ENCODE data around the gene SIRT6.
"Not testable (repeated sequence)": the region's sequence is repeated elsewhere in the genome, so short reads cannot be mapped to it uniquely, and the experiment has no call there.

The SIRT6 gene
- total RNA-seq: 8.8 reads per million, percentile 29 among the genes with 10 or more reads in this experiment

DNA sequence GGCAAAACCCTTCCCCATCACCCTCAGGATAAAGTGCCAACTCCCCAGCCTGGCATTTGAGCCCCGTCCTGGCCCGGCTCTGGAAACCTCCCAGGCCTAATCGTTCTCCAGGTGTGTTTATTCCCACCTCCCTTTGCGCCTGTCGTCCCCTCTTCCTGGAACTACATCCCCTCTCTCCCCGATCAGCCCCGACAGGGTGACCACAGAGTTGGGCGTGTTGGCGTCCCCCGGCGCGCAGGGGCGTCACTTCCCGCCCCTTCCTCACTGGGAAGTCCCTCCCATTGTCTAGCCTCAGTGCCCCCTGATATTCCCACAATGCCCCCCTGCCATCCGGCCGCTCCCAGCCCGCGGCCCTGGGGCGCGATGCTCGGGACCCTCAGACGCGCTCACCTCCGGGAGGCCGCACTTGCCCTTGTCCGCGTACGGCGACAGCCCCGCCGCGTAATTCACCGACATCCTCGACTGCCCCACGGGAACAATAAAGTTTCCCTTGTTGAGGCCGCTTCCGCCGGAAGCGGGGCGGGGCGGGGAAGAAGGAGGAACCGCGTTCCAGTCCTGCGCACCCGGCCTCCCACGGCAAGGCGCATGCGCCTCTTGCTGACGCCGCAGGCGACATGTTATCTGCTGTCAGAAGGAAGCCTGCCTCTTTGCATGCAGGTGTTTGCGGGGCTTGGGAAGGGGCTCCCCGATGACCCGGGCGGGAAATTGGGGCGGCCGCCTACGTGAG is at the start of gene SIRT6, which contains the start of gene ANKRD24:
Gene SIRT6 (minus strand): TSS at position 480 of the 727 bp plus-strand sequence. CDS start 24 bp downstream, at position 456.
Gene ANKRD24 (plus strand): TSS at position 606 of the 727 bp plus-strand sequence. CDS start 3,737 bp downstream, outside the sequence.
- DNase-seq: peak; percentile 94

DNA sequence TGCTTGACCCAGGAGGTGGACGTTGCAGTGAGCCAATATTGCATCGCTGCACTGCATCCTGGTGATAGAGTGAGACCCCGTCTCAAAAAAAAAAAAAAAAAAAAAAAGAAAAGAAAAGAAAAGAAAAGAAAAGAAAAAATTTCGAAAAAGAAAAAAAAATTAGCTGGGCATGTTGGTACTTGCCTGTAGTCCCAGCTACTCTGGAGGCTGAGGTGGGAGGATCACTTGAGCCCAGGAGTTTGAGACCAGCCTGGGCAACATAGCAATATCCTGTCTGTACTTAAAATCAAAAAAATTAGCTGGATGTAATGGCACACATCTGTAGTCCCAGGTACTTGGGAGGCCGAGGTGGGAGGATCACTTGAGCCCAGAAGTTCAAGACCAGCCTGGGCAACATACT is 49.8 kb upstream of the SIRT6 start:
- not testable (repeated sequence) for DNase-seq

DNA sequence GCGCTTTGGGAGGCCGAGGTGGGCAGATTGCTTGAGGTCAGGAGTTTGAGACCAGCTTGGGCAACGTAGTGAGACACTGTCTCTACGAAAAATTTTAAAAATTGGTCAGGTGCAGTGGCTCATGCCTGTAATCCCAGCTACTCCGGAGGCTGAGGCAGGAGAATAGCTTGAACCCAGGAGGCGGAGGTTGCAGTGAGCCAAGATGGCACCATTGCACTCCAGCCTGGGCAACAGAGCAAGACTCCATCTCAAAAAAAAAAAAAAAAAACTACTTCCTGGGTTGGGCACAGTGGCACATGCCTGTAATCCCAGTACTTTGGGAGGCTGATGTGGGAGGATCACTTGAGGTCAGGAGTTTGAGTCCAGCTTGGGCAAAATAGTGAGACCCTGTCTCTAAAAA is 49.2 kb upstream of the SIRT6 start:
- not testable (repeated sequence) for DNase-seq

DNA sequence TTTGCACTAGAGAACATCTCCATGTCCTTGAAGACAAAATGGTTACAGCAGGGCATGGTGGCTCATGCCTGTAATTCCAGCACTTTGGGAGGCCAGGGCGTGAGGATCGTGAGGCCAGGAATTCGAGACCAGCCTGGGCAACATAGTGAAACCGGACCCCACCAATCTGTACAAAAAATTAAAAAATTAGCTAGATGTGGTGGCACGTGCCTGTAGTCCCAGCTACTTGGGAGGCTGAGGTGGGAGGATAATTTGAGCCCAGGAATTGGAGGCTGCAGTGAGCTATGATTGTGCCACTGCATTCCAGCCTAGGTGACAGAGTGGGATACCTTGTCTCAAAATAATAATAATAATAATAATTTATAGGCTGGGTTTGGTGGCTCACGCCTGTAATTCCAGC is 47.9 kb upstream of the SIRT6 start:
- not testable (repeated sequence) for DNase-seq

DNA sequence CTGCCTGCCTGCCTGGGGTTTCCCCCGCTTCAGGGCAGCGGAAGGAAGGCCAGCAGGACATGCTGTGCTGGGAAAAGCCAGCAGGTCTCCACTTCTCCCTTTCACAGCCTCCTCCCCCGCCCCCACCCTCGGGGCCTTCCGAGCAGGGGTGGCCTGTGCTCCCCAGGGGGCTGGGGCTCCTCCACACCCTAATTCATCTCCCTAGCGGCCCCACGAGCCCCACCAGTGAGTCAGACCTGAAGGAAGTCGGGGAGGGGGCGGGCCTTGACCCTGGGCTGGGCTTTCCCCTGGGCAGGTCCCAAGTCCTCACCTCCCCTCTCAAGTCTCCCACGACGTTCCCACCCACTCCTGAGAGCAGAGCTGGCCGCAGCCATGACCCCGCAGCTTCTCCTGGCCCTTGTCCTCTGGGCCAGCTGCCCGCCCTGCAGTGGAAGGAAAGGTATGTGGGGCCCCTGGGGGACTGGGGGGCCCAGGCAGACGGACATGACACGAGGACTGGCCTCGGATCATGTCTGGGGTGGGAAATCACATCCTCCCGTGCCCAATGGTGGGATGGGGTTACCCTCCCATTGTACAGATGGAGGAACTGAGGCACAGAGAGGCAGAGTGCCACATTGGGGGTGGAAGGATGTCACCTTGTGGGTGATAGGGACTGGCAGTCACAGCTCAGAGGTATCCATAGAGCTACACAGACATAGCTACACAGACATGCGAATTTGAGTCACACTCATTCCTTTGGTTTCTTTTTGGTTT is 47.0 kb upstream of the SIRT6 start, which contains the start of gene EBI3:
Gene EBI3 (plus strand): TSS at position 345 of the 753 bp plus-strand sequence. CDS start 28 bp downstream, at position 373.
- DNase-seq: no peak

DNA sequence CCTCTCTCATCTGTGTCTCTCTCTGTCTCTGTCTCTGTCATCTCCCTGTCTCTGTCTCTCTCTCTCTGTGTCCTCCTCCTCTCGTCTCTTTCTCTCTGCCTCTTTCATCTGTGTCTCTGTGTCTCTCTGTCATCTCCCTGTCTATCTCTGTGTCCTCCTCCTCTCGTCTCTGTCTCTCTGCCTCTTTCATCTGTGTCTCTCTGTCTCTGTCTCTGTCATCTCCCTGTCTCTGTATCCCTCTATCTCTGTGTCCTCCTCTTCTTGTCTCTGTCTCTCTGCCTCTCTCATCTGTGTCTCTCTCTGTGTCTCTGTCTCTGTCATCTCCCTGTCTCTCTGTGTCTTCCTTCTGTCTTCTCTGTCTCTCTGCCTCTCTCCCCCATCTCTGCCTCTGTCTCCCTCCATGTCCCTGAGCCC is 46.4 kb upstream of the SIRT6 start:
- no peak for DNase-seq

DNA sequence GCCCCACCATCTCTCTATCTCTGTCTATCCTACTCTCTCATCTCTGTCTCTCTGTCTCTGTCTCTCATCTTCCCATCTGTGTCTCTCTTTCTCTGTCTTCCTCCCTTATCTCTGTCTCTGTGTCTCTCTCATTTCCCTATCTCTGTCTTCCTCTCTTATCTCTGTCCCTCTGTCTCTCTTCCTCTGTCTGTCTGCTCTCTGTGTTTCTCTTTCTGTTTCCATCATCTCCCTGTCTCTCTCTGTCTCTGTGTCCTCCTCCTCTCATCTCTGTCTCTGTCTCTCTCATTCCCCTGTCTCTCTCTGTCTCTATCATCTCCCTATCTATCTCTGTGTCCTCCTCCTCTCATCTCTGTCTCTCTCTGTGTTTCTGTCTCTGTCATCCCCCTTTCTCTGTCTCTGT is 45.4 kb upstream of the SIRT6 start:
- no peak for DNase-seq

DNA sequence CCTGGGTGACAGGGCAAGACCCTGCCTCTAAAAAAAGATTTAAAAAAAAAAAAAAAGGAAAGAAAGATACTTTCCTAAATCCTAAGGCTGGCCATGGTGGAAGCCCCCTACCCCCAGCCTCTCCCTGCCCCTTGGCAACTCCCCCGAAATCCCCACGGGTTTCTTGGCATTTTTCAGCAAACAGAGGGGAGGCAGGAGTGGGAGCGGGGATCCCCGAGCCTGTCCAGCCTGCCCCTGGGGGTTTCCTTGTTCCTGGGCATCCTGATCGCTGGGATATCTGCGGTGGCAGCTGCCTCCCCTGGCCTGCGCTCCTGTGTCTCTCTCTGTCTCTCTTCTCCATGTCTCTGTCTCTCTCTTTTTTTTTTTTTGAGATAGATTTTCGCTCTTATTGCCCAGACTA is 43.5 kb upstream of the SIRT6 start:
- no peak for DNase-seq

DNA sequence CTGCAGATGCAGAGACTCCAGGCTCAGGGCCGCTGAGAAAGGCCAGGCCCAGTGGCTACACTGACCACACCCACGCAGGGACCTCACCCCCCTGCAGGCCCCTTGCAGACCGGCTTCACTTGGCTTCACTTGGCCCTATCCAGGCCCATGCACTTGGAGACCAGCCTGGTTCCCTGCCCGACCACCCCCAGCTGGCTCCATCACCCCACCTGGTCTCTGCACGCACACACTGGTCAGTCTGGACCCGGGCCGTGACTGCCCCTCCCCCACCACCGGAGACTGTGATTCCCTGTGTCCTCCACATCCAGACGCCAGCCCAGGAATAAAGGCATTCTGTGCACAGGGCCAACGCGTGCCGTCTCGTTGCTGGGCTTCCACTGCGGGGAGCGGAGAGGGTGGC is 42.1 kb upstream of the SIRT6 start:
- no peak for DNase-seq

DNA sequence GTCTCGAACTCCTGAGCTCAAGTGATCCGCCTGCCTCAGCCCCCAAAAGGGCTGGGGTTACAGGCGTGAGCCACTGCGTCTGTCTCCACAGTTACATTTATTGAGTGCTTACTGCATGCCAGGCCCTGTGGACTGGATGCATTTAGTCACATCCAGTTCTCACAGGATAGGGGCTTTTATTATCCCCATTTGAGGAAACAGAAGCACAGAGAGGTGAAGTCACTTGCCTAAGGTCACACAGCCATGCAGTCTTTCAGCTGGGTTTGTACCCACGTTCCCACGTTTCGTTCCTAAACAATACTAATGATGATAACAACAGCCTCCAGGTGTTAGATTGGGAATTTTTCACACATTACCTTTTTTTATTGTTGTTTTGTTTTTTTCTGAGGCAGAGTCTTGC is 37.8 kb upstream of the SIRT6 start:
- no peak for DNase-seq

DNA sequence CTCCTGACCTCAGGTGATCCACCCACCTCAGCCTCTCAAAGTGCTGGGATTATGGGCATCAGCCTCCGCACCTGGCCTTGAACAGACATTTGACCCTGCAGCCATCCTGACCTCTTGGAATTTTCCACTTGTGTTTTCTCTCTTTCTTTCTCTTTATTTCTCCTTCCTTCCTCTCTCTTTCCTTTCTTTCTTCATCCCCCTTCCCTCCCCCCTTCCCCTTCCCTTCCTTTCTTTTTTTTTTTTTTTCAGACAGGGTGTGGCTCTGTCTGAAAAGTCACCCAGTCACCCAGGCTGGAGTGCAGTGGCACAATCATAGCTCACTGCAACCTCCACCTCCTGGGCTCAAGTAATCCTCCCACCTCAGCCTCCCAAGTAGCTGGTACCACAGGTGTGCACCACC is 36.2 kb upstream of the SIRT6 start:
- not testable (repeated sequence) for DNase-seq

DNA sequence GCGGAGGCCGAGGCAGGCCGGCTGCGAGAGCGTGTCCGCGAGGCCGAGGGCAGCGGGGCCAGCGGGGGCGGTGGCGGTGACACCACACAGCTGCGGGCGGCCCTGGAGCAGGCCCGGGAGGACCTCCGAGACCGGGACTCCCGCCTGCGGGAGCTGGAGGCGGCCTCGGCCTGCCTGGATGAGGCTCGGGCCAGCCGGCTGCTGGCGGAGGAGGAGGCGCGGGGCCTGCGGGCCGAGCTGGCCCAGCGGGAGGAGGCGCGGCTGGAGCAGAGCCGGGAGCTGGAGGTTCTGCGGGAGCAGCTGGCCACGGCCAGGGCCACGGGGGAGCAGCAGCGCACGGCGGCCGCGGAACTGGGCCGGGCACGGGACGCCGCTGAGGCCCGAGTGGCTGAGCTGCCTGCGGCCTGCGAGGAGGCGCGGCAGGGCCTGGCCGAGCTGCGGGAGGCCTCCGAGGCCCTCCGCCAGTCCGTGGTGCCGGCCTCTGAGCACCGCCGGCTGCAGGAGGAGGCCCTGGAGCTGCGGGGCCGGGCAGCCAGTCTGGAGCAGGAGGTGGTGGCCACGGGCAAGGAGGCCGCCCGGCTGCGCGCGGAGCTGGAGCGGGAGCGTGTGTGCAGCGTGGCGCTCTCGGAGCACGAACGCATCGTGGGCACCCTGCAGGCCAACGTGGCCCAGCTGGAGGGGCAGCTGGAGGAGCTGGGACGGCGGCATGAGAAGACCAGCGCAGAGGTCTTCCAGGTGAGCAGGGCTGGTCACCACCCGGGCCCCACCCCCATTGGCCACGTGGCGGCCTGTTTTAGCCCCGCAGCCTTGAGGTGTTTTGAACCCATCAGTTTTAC is 35.3 kb upstream of the SIRT6 start:
- no peak for DNase-seq

DNA sequence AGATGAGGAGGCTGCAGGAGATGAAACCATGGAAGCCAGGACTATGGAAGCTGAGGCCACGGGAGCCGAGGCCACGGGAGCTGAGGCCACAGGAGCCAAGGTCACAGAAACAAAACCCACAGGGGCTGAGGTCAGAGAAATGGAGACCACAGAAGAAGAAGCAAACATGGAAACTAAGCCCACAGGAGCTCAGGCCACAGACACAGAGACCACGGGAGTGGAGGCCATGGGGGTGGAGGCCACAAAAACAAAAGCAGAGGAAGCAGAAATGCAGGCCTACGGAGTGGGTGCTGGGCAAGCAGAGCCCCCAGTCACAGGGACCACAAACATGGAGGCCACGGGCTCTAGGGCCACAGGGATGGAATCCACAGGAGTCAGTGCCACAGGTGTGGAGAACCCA is 34.5 kb upstream of the SIRT6 start:
- no peak for DNase-seq

DNA sequence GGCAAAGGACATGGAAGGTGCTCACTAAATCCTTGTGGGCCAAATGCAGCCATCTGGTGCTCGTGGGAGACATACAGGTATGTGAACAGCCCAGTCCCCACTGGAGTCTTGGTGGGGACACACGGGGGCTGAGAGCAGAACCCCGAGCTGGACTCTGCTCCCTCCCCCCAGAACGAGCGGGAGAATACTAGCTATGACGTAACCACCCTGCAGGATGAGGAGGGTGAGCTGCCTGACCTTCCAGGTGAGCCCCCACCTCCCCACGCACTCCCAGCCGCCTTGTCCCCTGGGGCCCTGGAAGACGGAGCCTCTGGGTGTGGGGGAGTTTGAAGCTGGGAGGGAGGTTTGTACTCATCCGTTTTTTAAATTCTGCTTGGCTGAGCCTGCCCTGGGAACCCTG is 33.4 kb upstream of the SIRT6 start:
- no peak for DNase-seq

DNA sequence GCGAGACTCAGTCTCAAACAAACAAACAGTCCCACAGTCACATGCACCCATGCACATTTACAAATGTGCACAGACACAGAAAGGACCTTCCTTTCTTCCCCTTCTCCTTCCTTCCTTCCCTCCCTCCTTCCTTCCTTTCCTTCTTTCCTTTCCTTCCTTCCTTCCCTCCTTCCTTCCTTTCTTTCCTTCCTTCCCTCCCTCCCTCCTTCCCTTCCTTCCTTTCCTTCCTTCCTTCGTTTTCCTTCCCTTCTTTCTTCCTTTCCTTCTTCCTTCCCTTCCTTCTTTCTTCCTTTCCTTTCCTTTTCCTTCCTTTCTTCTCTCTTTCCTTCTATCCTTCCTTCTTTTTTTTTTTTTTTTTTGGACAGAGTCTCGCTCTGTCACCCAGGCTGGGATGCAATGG is 30.8 kb upstream of the SIRT6 start:
- no peak for DNase-seq

DNA sequence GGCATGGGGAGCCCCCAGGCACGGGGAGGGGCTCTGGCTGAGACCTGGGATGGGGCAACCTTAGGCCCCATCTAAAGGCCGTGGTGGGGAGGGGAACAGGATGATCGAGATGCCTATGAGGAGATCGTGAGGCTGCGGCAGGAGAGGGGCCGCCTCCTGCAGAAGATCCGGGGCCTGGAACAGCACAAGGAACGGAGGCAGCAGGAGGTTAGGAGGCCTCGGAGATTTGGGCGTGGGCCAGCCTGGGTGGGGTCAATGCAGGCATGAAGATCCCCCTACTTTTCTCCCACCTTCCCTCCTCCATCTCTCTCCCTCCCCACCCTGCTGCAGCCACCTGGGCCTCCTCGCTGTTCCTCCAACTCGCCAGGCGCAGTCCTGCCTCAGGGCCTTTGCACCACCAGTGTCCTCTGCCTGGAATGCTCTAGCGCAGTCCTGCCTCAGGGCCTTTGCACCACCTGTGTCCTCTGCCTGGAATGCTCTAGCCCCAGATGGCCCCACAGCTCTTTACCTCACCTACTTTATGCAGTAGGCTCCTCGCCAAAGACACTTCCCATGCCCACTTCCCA is 27.9 kb upstream of the SIRT6 start:
- DNase-seq: no peak

DNA sequence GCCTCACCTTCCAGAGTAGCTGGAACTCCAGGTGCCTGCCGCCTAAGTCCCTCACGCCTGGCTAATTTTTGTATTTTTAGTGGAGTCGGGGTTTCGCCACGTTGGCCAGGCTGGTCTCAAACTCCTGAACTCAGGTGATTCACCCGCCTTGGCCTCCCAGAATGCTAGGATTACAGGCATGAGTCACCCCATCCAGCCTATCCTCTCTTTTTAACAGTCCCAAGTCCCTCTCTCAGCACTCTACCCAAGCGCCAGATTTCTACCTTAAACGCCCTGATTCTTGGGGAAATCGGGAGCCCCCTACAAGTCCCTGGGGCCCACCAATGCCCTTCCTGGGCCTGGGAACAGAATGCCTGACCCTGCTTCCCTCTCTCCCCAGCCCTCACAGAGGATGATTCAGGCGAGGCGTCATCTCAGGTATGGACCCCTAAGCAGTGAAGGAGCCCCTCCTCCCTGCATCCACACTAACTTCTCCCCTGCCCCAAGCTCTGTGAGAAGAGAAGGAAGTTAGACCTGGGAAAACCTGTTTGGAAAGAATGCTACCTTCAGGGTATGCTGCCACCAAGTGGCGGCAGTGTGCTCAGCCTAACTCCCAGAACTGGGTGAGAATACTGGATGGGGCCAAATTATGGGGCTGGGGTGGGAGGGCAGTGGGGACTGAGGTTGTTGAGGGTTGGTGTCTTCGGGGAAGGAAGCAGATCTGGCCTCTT is 26.2 kb upstream of the SIRT6 start:
- no peak for DNase-seq

DNA sequence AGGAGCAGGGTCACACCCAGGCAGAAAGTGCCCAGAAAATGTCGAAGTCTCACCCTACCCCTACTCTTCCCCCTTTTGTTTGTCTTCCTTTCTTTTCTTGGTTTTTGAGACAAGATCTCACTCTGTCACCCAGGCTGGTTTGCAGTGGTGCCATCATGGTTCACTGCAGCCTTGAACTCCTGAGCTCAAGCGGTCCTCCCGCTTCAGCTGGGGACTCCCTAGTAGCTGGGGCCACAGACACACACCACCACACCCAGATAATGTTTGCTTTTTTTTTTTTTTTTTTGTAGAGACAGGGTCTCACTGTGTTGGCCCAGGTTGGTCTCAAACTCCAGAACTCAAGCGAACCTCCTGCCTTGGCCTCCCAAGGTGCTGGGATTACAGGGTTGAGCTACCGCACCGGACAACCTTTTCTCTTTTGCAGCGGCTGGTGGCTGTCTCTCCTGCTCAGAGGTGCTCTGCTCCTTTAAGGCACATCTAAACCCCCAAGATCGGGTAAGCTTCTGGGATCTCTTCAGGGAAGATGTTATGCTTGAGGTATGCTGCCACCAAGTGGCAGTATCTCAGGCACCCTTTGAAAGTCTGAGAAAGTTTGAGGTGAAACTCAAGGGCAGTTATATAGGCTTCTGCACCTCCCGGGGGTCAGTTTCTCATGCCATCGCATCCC is 24.6 kb upstream of the SIRT6 start:
- DNase-seq: no peak

DNA sequence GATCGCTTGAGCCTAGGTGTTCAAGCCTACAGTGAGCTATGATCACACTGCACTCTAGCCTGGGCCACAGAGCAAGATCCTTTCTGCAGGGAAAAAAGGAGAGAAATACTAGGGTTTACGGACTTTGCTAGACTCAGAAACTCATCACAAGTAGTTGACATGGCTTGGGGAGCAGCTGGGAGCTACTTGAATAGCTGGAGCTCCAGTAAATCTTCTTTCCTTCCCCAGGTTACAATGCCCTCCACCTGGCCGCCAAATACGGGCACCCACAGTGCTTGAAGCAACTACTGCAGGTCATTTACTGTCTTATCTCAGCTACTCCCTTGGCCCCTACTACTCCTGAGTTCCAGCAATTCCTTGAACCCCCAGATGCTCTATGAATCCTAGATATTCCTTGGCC is 19.4 kb upstream of the SIRT6 start:
- DNase-seq: no peak

DNA sequence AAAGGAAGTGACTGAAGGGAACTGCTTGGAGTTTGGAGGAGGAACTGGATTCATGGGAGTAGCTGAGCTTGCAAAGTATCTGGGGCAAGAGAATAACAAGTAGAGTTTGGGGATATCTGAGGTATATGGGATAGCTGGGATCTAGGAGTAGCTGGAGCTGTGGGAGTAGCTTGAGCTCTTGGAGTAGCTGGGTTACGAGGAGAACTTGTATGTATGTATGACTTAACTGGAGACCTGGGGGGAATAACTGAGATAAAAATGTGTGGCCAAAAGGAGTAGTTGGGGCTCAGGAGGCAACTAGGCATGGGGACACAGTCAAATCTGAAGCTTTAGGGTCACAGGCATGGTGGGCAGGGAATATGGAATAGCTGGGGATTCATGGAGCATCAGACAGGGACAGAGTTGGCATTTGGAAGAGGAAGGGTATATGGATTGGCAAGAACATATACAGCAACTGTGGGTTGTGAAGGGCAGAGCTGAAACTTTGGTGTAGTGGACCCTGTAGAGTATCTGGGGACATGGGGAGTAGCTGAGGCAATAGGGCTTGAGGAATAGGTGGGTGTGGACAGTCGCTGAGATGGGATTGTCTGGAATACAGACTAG is 18.7 kb upstream of the SIRT6 start:
- DNase-seq: no peak

DNA sequence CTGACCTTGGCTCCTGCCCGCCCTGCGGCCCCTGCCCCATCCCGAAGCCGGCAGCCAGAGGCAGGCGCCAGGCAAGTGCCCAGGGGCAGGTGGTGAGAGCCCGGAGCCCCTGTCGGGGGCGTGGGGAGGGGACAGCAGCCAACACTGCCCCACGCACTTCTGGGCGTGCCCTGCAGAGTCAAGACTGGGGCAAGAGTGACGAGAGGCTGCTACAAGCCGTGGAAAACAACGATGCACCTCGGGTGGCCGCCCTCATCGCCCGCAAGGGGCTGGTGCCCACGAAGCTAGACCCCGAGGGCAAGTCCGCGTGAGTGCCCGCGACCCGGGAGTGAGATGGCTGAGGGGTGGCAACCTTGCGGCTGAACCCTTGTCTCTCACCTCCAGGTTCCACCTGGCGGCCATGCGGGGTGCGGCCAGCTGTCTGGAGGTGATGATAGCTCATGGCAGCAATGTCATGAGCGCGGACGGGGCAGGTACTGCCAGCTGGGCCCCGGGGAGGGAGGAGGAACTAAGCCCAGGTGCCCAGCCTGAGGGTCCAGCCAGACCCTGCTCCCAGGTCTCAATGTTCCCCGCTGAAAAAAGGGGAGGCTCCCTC is 17.4 kb upstream of the SIRT6 start:
- no peak for DNase-seq

All from effector CD4-positive, alpha-beta T cell (primary cell).